ENCODE data around the gene SLC25A17. TPM values are rescaled to one million over a fixed set of nuclear protein-coding genes. Genes with fewer than 3 reads are reported as not detected.

The SLC25A17 gene
- polyA plus RNA-seq, 1 experiment = 16.7 TPM

- TF ChIP-seq, protein P1, sequence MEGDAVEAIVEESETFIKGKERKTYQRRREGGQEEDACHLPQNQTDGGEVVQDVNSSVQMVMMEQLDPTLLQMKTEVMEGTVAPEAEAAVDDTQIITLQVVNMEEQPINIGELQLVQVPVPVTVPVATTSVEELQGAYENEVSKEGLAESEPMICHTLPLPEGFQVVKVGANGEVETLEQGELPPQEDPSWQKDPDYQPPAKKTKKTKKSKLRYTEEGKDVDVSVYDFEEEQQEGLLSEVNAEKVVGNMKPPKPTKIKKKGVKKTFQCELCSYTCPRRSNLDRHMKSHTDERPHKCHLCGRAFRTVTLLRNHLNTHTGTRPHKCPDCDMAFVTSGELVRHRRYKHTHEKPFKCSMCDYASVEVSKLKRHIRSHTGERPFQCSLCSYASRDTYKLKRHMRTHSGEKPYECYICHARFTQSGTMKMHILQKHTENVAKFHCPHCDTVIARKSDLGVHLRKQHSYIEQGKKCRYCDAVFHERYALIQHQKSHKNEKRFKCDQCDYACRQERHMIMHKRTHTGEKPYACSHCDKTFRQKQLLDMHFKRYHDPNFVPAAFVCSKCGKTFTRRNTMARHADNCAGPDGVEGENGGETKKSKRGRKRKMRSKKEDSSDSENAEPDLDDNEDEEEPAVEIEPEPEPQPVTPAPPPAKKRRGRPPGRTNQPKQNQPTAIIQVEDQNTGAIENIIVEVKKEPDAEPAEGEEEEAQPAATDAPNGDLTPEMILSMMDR (IDR thresholded peaks at IDR 0.05; ENCODE audit: insufficient read depth, low read depth, low read length) = no peak
- no peak overlapping the region for H3K4me3 ChIP-seq (ENCODE audit: low read depth, low read length)
- H3K36me3 ChIP-seq (ENCODE audit: control insufficient read depth, insufficient read depth, low read length) = no peaks in the 10 kb centered on the region
- POLR2A ChIA-PET = no interaction called here
- no peak for DNase-seq (ENCODE audit: low read depth)
- CTCF ChIA-PET = interaction anchor here (0.6 to 1.1 kb wide), 3 partner anchors 12 to 235 kb away, joined by 3 to 4 read pairs (median 3); no protein-coding TSS in a partner anchor
- H3K27me3 ChIP-seq (ENCODE audit: control insufficient read depth, insufficient read depth, low read length) = no peaks in the 10 kb centered on the region
These were observed 70.5 kb downstream of the SLC25A17 start for GRCh38 chr22:40748388-40749355.

GRCh38 chr22:40747361-40747760, 71.8 kb downstream of the SLC25A17 start:
- ChIA-PET POLR2A (no interaction called here), CTCF (interaction anchor here (1.0 to 1.4 kb wide), 3 partner anchors 13 to 67 kb away, joined by 3 to 5 read pairs (median 5); no protein-coding TSS in a partner anchor)
- TF ChIP-seq, protein P1 (IDR thresholded peaks at IDR 0.05; ENCODE audit: insufficient read depth, low read depth, low read length) = no peak
- Histone ChIP-seq H3K4me3 (ENCODE audit: low read depth, low read length) (no peak overlapping the region), H3K36me3 (ENCODE audit: control insufficient read depth, insufficient read depth, low read length) (no peaks in the 10 kb centered on the region), H3K27me3 (ENCODE audit: control insufficient read depth, insufficient read depth, low read length) (no peaks in the 10 kb centered on the region)
- DNase-seq (ENCODE audit: low read depth) = no peak

DNA sequence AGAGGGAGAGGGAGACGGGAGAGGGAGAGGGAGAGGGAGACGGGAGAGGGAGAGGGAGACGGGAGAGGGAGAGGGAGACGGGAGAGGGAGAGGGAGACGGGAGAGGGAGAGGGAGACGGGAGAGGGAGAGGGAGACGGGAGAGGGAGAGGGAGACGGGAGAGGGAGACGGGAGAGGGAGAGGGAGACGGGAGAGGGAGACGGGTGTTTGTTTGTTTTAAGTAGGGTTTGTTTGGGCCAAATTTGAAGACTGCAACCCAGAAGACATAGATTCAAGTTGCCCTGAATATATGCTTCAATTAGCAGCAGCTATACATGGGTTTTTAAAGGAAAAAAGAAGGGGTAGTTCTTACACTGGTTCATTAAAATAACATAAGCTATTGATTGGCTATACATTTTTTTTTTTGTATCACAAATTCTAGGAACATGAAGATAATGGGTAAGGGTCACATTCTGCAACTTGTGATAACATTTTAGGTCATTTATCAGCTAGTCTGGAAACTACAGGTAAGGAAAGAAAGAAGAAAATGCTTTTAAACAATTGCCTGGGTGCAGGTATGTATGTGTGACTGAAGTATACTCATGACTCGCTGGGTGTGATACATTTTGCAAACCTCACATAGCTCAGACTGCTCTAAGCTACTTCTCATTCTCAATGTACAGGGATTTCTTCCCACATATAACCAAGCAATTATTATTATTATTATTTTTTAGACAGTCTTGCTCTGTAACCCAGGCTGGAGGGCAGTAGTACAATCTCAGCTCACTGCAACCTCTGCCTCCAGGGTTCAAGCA, 72.5 kb downstream of the SLC25A17 start:
- CTCF ChIA-PET = interaction anchor here (0.6 to 1.4 kb wide), 5 partner anchors 14 to 67 kb away, joined by 3 to 5 read pairs (median 3); no protein-coding TSS in a partner anchor

GRCh38 chr22:40743768-40744167, 75.4 kb downstream of the SLC25A17 start:
- DNase-seq (ENCODE audit: low read depth) = no peak
- TF ChIP-seq, protein P1 (IDR thresholded peaks at IDR 0.05; ENCODE audit: insufficient read depth, low read depth, low read length) = no peak
- H3K27me3 ChIP-seq (ENCODE audit: control insufficient read depth, insufficient read depth, low read length) = peaks cover 3% of the 10 kb centered on the region; the same call in 1 of the 2 replicates
- no peaks in the 10 kb centered on the region for H3K36me3 ChIP-seq (ENCODE audit: control insufficient read depth, insufficient read depth, low read length)
- CTCF ChIA-PET = no interaction called here
- POLR2A ChIA-PET = no interaction called here
- H3K4me3 ChIP-seq (ENCODE audit: low read depth, low read length) = no peak overlapping the region

More for the DNA sequence above, 72.5 kb downstream of the SLC25A17 start:
- Histone ChIP-seq H3K36me3 (ENCODE audit: control insufficient read depth, insufficient read depth, low read length) (no peaks in the 10 kb centered on the region), H3K27me3 (ENCODE audit: control insufficient read depth, insufficient read depth, low read length) (no peaks in the 10 kb centered on the region), H3K4me3 (ENCODE audit: low read depth, low read length) (no peak overlapping the region)
- no peak for DNase-seq (ENCODE audit: low read depth)
- POLR2A ChIA-PET = no interaction called here
- TF ChIP-seq, protein P1 (IDR thresholded peaks at IDR 0.05; ENCODE audit: insufficient read depth, low read depth, low read length) = no peak

DNA sequence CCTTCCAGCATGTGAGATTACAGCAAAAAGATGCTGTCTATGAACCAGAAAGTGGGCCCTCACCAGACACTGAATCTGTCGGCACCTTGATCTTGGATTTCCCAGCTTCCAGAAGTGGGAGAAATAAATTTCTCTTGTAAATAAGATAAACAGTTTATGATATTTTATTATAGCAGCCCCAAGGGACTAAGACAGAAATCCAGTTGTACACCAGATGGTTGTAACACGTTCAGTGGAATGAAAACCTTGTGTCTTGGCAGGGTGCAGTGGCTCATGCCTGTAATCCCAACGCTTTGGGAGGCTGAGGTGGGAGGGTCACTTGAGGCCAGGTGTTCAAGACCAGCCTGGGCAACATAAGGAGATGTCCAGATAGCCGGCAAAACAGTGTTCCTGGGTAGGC, 78.0 kb downstream of the SLC25A17 start:
- Histone ChIP-seq H3K36me3 (ENCODE audit: control insufficient read depth, insufficient read depth, low read length) (no peaks in the 10 kb centered on the region), H3K4me3 (ENCODE audit: low read depth, low read length) (no peak overlapping the region), H3K27me3 (ENCODE audit: control insufficient read depth, insufficient read depth, low read length) (peaks cover 3% of the 10 kb centered on the region; the same call in 1 of the 2 replicates)
- ChIA-PET POLR2A (no interaction called here), CTCF (no interaction called here)
- TF ChIP-seq, protein P1 (IDR thresholded peaks at IDR 0.05; ENCODE audit: insufficient read depth, low read depth, low read length) = no peak
- DNase-seq (ENCODE audit: low read depth) = no peak
